ENCODE results near the gene VCX2.
A peak's percentile ranks its signal among the peaks of the same experiment; 100 is the strongest.
"Not testable (repeated sequence)": the region's sequence is repeated elsewhere in the genome, so short reads cannot be mapped to it uniquely, and the experiment has no call there.

Gene VCX2

GRCh38 chrX:8171169-8171568 lies at the start of gene VCX2:
TSS of gene VCX2 (minus strand) at chrX:8171267. CDS start at chrX:8170643, 624 bp downstream.
- not testable (repeated sequence) for DNase-seq (ENCODE audit: low read depth); H3K4me3 ChIP-seq (ENCODE audit: low read length)

GRCh38 chrX:8204943-8205342 lies 33.9 kb upstream of the VCX2 start:
- TF ChIP-seq CTCF (IDR thresholded peaks at IDR 0.05; ENCODE audit: insufficient read depth, low read depth, low read length, missing control alignments) = no peak
- no peak for DNase-seq (ENCODE audit: low read depth)
- no peak overlapping the region for H3K4me3 ChIP-seq (ENCODE audit: low read length)

- DNase-seq (ENCODE audit: low read depth) = peak; percentile 85
- no peak overlapping the region for H3K4me3 ChIP-seq (ENCODE audit: low read length)
- TF ChIP-seq CTCF (IDR thresholded peaks at IDR 0.05; ENCODE audit: insufficient read depth, low read depth, low read length, missing control alignments) = no peak
These were observed 33.3 kb upstream of the VCX2 start for GRCh38 chrX:8204169-8204935.

DNA sequence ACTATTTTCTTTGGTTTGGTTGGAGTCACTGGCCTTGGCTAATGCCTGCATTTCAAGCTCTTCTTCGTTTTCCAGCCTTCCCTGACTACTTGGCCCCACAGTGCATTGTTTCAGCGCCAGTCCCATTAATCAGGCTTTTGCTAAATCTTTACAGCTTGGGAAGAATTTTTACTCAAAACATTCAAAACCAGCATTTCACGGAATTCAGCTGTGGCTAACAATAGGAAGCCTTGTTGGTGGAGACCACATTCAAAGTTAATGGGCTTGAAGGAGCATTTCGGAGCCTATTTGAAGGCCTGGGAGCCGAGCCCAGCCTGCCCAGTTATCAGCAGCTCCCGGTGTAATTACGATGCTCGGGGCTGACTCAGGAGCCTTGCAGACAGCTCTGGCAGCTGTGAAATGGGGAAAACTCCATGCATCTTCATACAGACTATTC lies 30.8 kb upstream of the VCX2 start:
- TF ChIP-seq CTCF (IDR thresholded peaks at IDR 0.05; ENCODE audit: insufficient read depth, low read depth, low read length, missing control alignments) = no peak
- no peak overlapping the region for H3K4me3 ChIP-seq (ENCODE audit: low read length)
- DNase-seq (ENCODE audit: low read depth) = no peak

DNA sequence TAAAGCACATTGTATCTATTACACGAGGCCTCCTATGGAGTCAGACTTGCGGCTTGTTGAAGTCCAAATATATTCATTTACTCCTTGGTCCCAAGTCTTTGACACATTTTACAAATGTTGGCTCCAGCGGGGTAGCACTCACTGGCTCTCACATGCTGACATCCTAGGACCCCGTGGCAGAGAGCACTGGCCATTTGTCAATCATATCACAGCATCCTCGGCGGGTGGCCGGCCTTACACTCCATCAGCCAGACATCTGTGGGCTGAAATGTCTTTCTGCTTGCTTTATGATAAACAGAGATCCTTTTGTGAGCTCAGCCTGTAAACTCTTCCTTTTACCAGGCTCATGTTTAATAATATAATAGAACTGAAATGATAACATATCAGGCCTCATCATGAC lies 25.7 kb upstream of the VCX2 start:
- no peak for DNase-seq (ENCODE audit: low read depth)
- H3K4me3 ChIP-seq (ENCODE audit: low read length) = no peak overlapping the region
- no peak for TF ChIP-seq CTCF (IDR thresholded peaks at IDR 0.05; ENCODE audit: insufficient read depth, low read depth, low read length, missing control alignments)

GRCh38 chrX:8194216-8194615 lies 23.1 kb upstream of the VCX2 start:
- peak; percentile 22 for DNase-seq (ENCODE audit: low read depth)
- TF ChIP-seq CTCF (IDR thresholded peaks at IDR 0.05; ENCODE audit: insufficient read depth, low read depth, low read length, missing control alignments) = no peak
- no peak overlapping the region for H3K4me3 ChIP-seq (ENCODE audit: low read length)

DNA sequence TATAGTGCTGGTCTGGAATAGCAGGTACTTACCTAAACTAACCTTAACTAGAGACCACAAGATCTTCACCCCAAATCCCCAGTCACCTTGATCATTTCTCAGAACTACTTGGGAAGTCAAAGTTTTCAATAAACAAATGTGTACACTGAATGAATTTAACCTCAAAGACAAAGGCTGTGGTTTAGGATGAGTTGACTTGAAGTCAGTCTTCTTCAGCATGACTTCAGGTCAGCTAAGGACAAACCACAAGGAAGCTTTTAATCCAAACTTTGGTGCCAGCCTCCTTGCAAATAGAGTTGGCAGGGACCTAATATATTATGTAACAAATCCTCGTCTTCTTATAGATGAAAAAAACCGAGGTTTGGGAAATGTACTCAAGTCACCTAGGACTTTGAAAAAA lies 21.2 kb upstream of the VCX2 start:
- TF ChIP-seq CTCF (IDR thresholded peaks at IDR 0.05; ENCODE audit: insufficient read depth, low read depth, low read length, missing control alignments) = no peak
- DNase-seq (ENCODE audit: low read depth) = peak; percentile 23
- no peak overlapping the region for H3K4me3 ChIP-seq (ENCODE audit: low read length)
